Neural progenitor cell (in vitro differentiated cells): ENCODE results near the gene PTGES2.
"Not testable (repeated sequence)": the region's sequence is repeated elsewhere in the genome, so short reads cannot be mapped to it uniquely, and the experiment has no call there.

ENCODE experiments used
- EZH2phosphoT487 ChIP-seq: fragments of 200-600 bp; sonication (generic); IDR thresholded peaks from 2 replicates; pipeline ENCODE4 v1.6.1; 2017; ENCODE audit warnings: antibody characterized with exemption
- TF ChIP-seq, protein P1 (sequence below): fragments of 200-600 bp; sonication (generic); IDR thresholded peaks from 2 replicates; pipeline ENCODE4 v1.5.1; 2017; ENCODE audit warnings: antibody characterized with exemption, mild to moderate bottlenecking

DNA sequence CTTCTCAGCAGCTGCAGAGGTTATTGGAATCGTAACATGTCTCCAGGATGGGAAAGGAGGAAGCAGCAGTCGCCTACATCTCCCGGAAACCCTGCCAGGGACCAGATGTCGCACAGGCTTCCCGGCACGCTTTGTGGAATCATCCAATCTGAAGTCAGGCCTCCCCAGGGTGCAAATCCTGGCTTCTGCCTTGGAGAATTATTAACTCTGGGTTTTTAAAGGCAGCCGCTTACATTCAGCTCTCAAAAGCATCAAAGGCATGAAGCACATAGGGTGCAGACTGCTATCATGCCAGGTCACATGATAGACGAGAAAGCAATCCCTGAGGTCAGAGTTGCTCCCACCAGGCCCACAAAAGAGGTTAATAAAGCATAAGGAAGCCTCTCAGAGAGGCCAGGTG, 4.6 kb upstream of the PTGES2 start:
- not testable (repeated sequence) for TF ChIP-seq EZH2phosphoT487
- TF ChIP-seq, protein P1, sequence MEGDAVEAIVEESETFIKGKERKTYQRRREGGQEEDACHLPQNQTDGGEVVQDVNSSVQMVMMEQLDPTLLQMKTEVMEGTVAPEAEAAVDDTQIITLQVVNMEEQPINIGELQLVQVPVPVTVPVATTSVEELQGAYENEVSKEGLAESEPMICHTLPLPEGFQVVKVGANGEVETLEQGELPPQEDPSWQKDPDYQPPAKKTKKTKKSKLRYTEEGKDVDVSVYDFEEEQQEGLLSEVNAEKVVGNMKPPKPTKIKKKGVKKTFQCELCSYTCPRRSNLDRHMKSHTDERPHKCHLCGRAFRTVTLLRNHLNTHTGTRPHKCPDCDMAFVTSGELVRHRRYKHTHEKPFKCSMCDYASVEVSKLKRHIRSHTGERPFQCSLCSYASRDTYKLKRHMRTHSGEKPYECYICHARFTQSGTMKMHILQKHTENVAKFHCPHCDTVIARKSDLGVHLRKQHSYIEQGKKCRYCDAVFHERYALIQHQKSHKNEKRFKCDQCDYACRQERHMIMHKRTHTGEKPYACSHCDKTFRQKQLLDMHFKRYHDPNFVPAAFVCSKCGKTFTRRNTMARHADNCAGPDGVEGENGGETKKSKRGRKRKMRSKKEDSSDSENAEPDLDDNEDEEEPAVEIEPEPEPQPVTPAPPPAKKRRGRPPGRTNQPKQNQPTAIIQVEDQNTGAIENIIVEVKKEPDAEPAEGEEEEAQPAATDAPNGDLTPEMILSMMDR = not testable (repeated sequence)
